H1 (cell line): Measurements from ENCODE around the gene BAZ1B. TPM values are rescaled to one million over a fixed set of nuclear protein-coding genes. Genes with fewer than 3 reads are reported as not detected.

ENCODE experiments used
- ASH2L ChIP-seq: fragments of 200-600, 300-600 bp; sonication (generic); IDR thresholded peaks from one replicate; pipeline ENCODE4 v1.7.1; 2017; ENCODE audit warnings: low read length
- GTF2F1 ChIP-seq: IDR thresholded peaks from 2 replicates; pipeline ENCODE4 v1.6.1; 2012; ENCODE audit warnings: low read depth, low read length, improper control_type of control experiment, borderline replicate concordance
- POLR2A ChIP-seq, 2 experiments: IDR thresholded peaks; 1 replicate in 1 of 2; 2 replicates in 1 of 2; pipeline ENCODE4 v1.6.1; 2011; ENCODE audit warnings: low read depth in 2 of 2, low read length in 2 of 2, mild to moderate bottlenecking in 2 of 2; ENCODE audit errors: control extremely low read depth in 1 of 2
- SAP30 ChIP-seq: fragments of 300-600 bp; sonication (generic); IDR thresholded peaks from 2 replicates; pipeline ENCODE4 v1.7.1; 2012; ENCODE audit warnings: low read length, moderate library complexity, mild to moderate bottlenecking, inconsistent platforms; ENCODE audit not compliant: insufficient read depth, insufficient replicate concordance
- polyA plus RNA-seq, 7 experiments: library from polyadenylated mRNA; depleted of rRNA in 3 of 7; stranded (reverse) in 5 of 7; unstranded in 2 of 7; fragments of >200 nt in 5 of 7; fragments of 200-250 nt in 2 of 7; gene quantifications; 1 replicate in 5 of 7; 2 replicates in 1 of 7; 4 replicates in 1 of 7; pipeline versions ENCODE4 v1.2.1 to v1.2.3, GENCODE V29; 2011 to 2013; ENCODE audit warnings: missing spikeins in 2 of 7, mixed read lengths in 2 of 7
- total RNA-seq: library from RNA; stranded (reverse); fragmentation: NEBNext Ultra II Directional; extraction: Animal tissue kit (Norgen Biotek cat#: 25700); gene quantifications from 2 replicates; pipeline ENCODE4 v1.2.1, GENCODE V29; 2021
- TF ChIP-seq, protein P1 (sequence below): fragments of 300-600 bp; sonication (generic); IDR thresholded peaks from 2 replicates; pipeline ENCODE4 v1.7.1; 2012; ENCODE audit warnings: low read length, moderate library complexity, mild to moderate bottlenecking, inconsistent platforms; ENCODE audit not compliant: insufficient replicate concordance

The BAZ1B gene
- total and polyA plus RNA-seq, 2 of the 8 experiments (the other 6 are each of a cell fraction or from before 2014, with no cell fraction given): 21.0 to 86.8 TPM

DNA sequence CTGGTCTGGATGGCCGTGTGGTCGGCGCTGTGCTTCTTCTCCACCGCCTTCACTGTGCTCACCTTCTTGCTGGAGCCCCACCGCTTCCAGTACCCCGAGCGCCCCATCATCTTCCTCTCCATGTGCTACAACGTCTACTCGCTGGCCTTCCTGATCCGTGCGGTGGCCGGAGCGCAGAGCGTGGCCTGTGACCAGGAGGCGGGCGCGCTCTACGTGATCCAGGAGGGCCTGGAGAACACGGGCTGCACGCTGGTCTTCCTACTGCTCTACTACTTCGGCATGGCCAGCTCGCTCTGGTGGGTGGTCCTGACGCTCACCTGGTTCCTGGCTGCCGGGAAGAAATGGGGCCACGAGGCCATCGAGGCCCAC lies 87.4 kb downstream of the BAZ1B start (continued):
- TF ChIP-seq, protein P1, sequence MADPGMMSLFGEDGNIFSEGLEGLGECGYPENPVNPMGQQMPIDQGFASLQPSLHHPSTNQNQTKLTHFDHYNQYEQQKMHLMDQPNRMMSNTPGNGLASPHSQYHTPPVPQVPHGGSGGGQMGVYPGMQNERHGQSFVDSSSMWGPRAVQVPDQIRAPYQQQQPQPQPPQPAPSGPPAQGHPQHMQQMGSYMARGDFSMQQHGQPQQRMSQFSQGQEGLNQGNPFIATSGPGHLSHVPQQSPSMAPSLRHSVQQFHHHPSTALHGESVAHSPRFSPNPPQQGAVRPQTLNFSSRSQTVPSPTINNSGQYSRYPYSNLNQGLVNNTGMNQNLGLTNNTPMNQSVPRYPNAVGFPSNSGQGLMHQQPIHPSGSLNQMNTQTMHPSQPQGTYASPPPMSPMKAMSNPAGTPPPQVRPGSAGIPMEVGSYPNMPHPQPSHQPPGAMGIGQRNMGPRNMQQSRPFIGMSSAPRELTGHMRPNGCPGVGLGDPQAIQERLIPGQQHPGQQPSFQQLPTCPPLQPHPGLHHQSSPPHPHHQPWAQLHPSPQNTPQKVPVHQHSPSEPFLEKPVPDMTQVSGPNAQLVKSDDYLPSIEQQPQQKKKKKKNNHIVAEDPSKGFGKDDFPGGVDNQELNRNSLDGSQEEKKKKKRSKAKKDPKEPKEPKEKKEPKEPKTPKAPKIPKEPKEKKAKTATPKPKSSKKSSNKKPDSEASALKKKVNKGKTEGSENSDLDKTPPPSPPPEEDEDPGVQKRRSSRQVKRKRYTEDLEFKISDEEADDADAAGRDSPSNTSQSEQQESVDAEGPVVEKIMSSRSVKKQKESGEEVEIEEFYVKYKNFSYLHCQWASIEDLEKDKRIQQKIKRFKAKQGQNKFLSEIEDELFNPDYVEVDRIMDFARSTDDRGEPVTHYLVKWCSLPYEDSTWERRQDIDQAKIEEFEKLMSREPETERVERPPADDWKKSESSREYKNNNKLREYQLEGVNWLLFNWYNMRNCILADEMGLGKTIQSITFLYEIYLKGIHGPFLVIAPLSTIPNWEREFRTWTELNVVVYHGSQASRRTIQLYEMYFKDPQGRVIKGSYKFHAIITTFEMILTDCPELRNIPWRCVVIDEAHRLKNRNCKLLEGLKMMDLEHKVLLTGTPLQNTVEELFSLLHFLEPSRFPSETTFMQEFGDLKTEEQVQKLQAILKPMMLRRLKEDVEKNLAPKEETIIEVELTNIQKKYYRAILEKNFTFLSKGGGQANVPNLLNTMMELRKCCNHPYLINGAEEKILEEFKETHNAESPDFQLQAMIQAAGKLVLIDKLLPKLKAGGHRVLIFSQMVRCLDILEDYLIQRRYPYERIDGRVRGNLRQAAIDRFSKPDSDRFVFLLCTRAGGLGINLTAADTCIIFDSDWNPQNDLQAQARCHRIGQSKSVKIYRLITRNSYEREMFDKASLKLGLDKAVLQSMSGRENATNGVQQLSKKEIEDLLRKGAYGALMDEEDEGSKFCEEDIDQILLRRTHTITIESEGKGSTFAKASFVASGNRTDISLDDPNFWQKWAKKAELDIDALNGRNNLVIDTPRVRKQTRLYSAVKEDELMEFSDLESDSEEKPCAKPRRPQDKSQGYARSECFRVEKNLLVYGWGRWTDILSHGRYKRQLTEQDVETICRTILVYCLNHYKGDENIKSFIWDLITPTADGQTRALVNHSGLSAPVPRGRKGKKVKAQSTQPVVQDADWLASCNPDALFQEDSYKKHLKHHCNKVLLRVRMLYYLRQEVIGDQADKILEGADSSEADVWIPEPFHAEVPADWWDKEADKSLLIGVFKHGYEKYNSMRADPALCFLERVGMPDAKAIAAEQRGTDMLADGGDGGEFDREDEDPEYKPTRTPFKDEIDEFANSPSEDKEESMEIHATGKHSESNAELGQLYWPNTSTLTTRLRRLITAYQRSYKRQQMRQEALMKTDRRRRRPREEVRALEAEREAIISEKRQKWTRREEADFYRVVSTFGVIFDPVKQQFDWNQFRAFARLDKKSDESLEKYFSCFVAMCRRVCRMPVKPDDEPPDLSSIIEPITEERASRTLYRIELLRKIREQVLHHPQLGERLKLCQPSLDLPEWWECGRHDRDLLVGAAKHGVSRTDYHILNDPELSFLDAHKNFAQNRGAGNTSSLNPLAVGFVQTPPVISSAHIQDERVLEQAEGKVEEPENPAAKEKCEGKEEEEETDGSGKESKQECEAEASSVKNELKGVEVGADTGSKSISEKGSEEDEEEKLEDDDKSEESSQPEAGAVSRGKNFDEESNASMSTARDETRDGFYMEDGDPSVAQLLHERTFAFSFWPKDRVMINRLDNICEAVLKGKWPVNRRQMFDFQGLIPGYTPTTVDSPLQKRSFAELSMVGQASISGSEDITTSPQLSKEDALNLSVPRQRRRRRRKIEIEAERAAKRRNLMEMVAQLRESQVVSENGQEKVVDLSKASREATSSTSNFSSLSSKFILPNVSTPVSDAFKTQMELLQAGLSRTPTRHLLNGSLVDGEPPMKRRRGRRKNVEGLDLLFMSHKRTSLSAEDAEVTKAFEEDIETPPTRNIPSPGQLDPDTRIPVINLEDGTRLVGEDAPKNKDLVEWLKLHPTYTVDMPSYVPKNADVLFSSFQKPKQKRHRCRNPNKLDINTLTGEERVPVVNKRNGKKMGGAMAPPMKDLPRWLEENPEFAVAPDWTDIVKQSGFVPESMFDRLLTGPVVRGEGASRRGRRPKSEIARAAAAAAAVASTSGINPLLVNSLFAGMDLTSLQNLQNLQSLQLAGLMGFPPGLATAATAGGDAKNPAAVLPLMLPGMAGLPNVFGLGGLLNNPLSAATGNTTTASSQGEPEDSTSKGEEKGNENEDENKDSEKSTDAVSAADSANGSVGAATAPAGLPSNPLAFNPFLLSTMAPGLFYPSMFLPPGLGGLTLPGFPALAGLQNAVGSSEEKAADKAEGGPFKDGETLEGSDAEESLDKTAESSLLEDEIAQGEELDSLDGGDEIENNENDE: no peak
- TF ChIP-seq POLR2A (IDR thresholded peaks at IDR 0.05; ENCODE audit: control extremely low read depth in 1 of 2, low read depth in 2 of 2, low read length in 2 of 2): no peak
- TF ChIP-seq SAP30: no peak
- TF ChIP-seq GTF2F1: no peak
- no peak for TF ChIP-seq ASH2L
